GM19043 (cell line): Measurements from ENCODE around the gene HNRNPA1.
"Not testable (repeated sequence)": the region's sequence is repeated elsewhere in the genome, so short reads cannot be mapped to it uniquely, and the experiment has no call there.

ENCODE experiments used
- ATAC-seq: cut with Tn5 transposase; IDR thresholded peaks from one replicate; pipeline ENCODE4 v1.9.1; 2021; ENCODE audit warnings: low read depth; ENCODE audit not compliant: unreplicated experiment

HNRNPA1 gene

GRCh38 chr12:54296393-54297099, 16.0 kb downstream of the HNRNPA1 start:
- ATAC-seq, result no peak

GRCh38 chr12:54298904-54299303, 18.4 kb downstream of the HNRNPA1 start:
- ATAC-seq, result no peak

GRCh38 chr12:54299515-54300224, 19.1 kb downstream of the HNRNPA1 start:
- no peak for ATAC-seq

- ATAC-seq, result no peak
Observed at GRCh38 chr12:54300225-54300731, 19.8 kb downstream of the HNRNPA1 start.

GRCh38 chr12:54300732-54301427, 20.4 kb downstream of the HNRNPA1 start, which contains the start of gene NFE2:
Gene NFE2 (minus strand): TSS chr12:54301015. CDS start chr12:54295248, 5,767 bp downstream.
- no peak for ATAC-seq

- ATAC-seq, result no peak
Observed at GRCh38 chr12:54301428-54302048, 21.0 kb downstream of the HNRNPA1 start.

GRCh38 chr12:54303640-54304039, 23.1 kb downstream of the HNRNPA1 start:
- no peak for ATAC-seq

- no peak for ATAC-seq
Observed at GRCh38 chr12:54304187-54304810, 23.8 kb downstream of the HNRNPA1 start.

GRCh38 chr12:54306925-54307741, 26.6 kb downstream of the HNRNPA1 start:
- no peak for ATAC-seq

GRCh38 chr12:54311051-54311450, 30.5 kb downstream of the HNRNPA1 start:
- no peak for ATAC-seq

GRCh38 chr12:54312309-54312708, 31.8 kb downstream of the HNRNPA1 start:
- not testable (repeated sequence) for ATAC-seq

GRCh38 chr12:54321363-54321762, 40.8 kb downstream of the HNRNPA1 start:
- no peak for ATAC-seq

- peak; percentile 100 for ATAC-seq
Observed at GRCh38 chr12:54324617-54325441, 44.3 kb downstream of the HNRNPA1 start, which contains the start of gene COPZ1. Gene COPZ1 (plus strand): TSS chr12:54325131. CDS start chr12:54325164, 33 bp downstream.

- ATAC-seq, result not testable (repeated sequence)
Observed at GRCh38 chr12:54325442-54326109, 45.0 kb downstream of the HNRNPA1 start.

- ATAC-seq, result no peak
Observed at GRCh38 chr12:54328595-54329337, 48.2 kb downstream of the HNRNPA1 start.

GRCh38 chr12:54329759-54330158, 49.2 kb downstream of the HNRNPA1 start:
- ATAC-seq, result no peak

- no peak for ATAC-seq
Observed at GRCh38 chr12:54330442-54330841, 49.9 kb downstream of the HNRNPA1 start.
